ENCODE data around the gene BTBD1.

DNA sequence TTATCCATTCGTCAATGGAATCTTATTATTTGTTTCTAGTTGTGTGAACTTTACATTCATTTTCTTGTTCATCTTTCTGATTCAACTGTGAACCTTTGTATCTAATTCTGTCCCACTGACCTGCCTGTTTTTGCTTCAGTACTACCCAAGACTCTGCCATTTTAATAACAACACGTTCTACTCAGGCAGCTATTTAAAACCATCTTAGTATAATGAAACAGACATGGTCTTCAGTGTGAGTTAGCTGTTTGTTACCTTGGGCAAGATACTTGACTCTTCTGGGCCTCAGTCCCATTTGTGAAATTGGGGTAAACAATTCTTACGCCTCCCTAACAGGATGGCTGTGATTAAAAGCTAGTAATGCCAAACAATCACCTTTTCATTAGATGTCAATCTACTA, 1.6 kb downstream of the BTBD1 start:
- TF ChIP-seq, protein P1, sequence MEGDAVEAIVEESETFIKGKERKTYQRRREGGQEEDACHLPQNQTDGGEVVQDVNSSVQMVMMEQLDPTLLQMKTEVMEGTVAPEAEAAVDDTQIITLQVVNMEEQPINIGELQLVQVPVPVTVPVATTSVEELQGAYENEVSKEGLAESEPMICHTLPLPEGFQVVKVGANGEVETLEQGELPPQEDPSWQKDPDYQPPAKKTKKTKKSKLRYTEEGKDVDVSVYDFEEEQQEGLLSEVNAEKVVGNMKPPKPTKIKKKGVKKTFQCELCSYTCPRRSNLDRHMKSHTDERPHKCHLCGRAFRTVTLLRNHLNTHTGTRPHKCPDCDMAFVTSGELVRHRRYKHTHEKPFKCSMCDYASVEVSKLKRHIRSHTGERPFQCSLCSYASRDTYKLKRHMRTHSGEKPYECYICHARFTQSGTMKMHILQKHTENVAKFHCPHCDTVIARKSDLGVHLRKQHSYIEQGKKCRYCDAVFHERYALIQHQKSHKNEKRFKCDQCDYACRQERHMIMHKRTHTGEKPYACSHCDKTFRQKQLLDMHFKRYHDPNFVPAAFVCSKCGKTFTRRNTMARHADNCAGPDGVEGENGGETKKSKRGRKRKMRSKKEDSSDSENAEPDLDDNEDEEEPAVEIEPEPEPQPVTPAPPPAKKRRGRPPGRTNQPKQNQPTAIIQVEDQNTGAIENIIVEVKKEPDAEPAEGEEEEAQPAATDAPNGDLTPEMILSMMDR (IDR thresholded peaks at IDR 0.05; ENCODE audit: insufficient read depth, low read length): no peak
- no peak for TF ChIP-seq POLR2AphosphoS5 (IDR thresholded peaks at IDR 0.05; ENCODE audit: low read depth)
- TF ChIP-seq, protein P2, sequence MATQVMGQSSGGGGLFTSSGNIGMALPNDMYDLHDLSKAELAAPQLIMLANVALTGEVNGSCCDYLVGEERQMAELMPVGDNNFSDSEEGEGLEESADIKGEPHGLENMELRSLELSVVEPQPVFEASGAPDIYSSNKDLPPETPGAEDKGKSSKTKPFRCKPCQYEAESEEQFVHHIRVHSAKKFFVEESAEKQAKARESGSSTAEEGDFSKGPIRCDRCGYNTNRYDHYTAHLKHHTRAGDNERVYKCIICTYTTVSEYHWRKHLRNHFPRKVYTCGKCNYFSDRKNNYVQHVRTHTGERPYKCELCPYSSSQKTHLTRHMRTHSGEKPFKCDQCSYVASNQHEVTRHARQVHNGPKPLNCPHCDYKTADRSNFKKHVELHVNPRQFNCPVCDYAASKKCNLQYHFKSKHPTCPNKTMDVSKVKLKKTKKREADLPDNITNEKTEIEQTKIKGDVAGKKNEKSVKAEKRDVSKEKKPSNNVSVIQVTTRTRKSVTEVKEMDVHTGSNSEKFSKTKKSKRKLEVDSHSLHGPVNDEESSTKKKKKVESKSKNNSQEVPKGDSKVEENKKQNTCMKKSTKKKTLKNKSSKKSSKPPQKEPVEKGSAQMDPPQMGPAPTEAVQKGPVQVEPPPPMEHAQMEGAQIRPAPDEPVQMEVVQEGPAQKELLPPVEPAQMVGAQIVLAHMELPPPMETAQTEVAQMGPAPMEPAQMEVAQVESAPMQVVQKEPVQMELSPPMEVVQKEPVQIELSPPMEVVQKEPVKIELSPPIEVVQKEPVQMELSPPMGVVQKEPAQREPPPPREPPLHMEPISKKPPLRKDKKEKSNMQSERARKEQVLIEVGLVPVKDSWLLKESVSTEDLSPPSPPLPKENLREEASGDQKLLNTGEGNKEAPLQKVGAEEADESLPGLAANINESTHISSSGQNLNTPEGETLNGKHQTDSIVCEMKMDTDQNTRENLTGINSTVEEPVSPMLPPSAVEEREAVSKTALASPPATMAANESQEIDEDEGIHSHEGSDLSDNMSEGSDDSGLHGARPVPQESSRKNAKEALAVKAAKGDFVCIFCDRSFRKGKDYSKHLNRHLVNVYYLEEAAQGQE (IDR thresholded peaks at IDR 0.05; ENCODE audit: insufficient replicate concordance, low read depth): no peak
- TF ChIP-seq SPI1 (IDR thresholded peaks at IDR 0.05; ENCODE audit: borderline replicate concordance, low read depth): no peak

All from HL-60 (cell line).